ENCODE measurements around the gene YKT6.

- TF ChIP-seq SP1 (IDR thresholded peaks at IDR 0.05; ENCODE audit: low read depth, low read length): no peak
- no peak for TF ChIP-seq KDM5A (IDR thresholded peaks at IDR 0.05; ENCODE audit: low read length)
- no peak for TF ChIP-seq JUND (IDR thresholded peaks at IDR 0.05; ENCODE audit: low read length)
- TF ChIP-seq SUZ12 (IDR thresholded peaks at IDR 0.05; ENCODE audit: low read length): no peak
- TF ChIP-seq CTCF (IDR thresholded peaks at IDR 0.05; ENCODE audit: control extremely low read depth in 1 of 3, insufficient read depth in 1 of 3, low read depth in 1 of 3, low read length in 3 of 3): peak; percentile 19 to 48 (median 45)
- TF ChIP-seq, protein P1, sequence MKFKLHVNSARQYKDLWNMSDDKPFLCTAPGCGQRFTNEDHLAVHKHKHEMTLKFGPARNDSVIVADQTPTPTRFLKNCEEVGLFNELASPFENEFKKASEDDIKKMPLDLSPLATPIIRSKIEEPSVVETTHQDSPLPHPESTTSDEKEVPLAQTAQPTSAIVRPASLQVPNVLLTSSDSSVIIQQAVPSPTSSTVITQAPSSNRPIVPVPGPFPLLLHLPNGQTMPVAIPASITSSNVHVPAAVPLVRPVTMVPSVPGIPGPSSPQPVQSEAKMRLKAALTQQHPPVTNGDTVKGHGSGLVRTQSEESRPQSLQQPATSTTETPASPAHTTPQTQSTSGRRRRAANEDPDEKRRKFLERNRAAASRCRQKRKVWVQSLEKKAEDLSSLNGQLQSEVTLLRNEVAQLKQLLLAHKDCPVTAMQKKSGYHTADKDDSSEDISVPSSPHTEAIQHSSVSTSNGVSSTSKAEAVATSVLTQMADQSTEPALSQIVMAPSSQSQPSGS (IDR thresholded peaks at IDR 0.05; ENCODE audit: low read length): no peak
- no peak for TF ChIP-seq E2F6 (IDR thresholded peaks at IDR 0.05)
- no peak for TF ChIP-seq POLR2AphosphoS5 (IDR thresholded peaks at IDR 0.05; ENCODE audit: low read depth, low read length)
Measured at GRCh38 chr7:44157116-44158080, 43.4 kb upstream of the YKT6 start.

Data from H1 (cell line).